Sigmoid colon (tissue), 7 donors: ENCODE data around the gene LRRC38. TPM values are rescaled to one million over a fixed set of nuclear protein-coding genes. Genes with fewer than 3 reads are reported as not detected.
"Not testable (repeated sequence)": the region's sequence is repeated elsewhere in the genome, so short reads cannot be mapped to it uniquely, and the experiment has no call there.

ENCODE experiments used
- DNase-seq: peaks from one replicate; pipeline ENCODE4 v3.0.0-alpha.2; 2019
- H3K27ac ChIP-seq, 4 donors: fragments of 200-600 bp; sonication (generic); one replicate each; pipeline ENCODE4 v1.5.1; 2016 to 2019; ENCODE audit warnings: mild to moderate bottlenecking in 1 of 4
- H3K27me3 ChIP-seq, 3 donors: fragments of 200-600 bp; sonication (generic); one replicate each; pipeline ENCODE4 v1.5.1; 2019; ENCODE audit warnings: mild to moderate bottlenecking in 1 of 3
- H3K36me3 ChIP-seq, 4 donors: fragments of 200-600 bp; sonication (generic); one replicate each; pipeline ENCODE4 v1.5.1; 2016 to 2019
- H3K4me1 ChIP-seq, 4 donors: fragments of 200-600 bp; sonication (generic); one replicate each; pipeline ENCODE4 v1.5.1; 2017 to 2019
- H3K4me3 ChIP-seq, 4 donors: fragments of 200-600 bp; sonication (generic); one replicate each; pipeline ENCODE4 v1.5.1; 2017 to 2019; ENCODE audit warnings: mild to moderate bottlenecking in 2 of 4, moderate library complexity in 1 of 4
- H3K9me3 ChIP-seq, 4 donors: fragments of 200-600 bp in 3 of 4; sonication (generic) in 3 of 4; one replicate each; pipeline versions ENCODE4 v1.5.1 to v1.6.1; 2013 to 2019
- CTCF ChIP-seq, 4 experiments: fragments of 450-650 bp in 3 of 4; fragments of 200-600 bp in 1 of 4; IDR thresholded peaks; one replicate each; pipeline ENCODE4 v1.5.1; 2016 to 2019; ENCODE audit warnings: antibody characterized with exemption in 4 of 4, mild to moderate bottlenecking in 3 of 4, moderate library complexity in 2 of 4
- EP300 ChIP-seq, 4 donors: sonication (generic); formaldehyde crosslinking; IDR thresholded peaks; one replicate each; pipeline ENCODE4 v1.6.1; 2017; ENCODE audit warnings: antibody characterized with exemption in 4 of 4
- POLR2A ChIP-seq, 2 donors: fragments of 450-650 bp; IDR thresholded peaks; one replicate each; pipeline ENCODE4 v1.6.1; 2016; ENCODE audit warnings: antibody characterized with exemption in 2 of 2, mild to moderate bottlenecking in 2 of 2, moderate library complexity in 2 of 2
- POLR2AphosphoS5 ChIP-seq, 4 donors: sonication (generic); formaldehyde crosslinking; IDR thresholded peaks; one replicate each; pipeline ENCODE4 v1.6.1; 2017; ENCODE audit warnings: antibody characterized with exemption in 4 of 4
- WGBS, 2 donors: extraction: QIAGEN DNeasy Blood & Tissue Kit; methylation state at CpG; one replicate each; pipeline ENCODE4 v1.1.7; 2013; 5-methylcytosine and 5-hydroxymethylcytosine counted together
- intact Hi-C: fragments of 100-400 bp; cut with DNase I; formaldehyde crosslinking; loops from one replicate; pipeline ENCODE4 v1.15.1; 2023
- polyA plus RNA-seq, 3 donors: library from polyadenylated mRNA; stranded (reverse); fragments of 200-250 nt; gene quantifications; one replicate each; pipeline ENCODE4 v1.2.3, GENCODE V29; 2013
- total RNA-seq, 4 donors: library from RNA; depleted of rRNA; stranded (reverse); fragments of >200 nt; gene quantifications; one replicate each; pipeline ENCODE4 v1.1.0, GENCODE V29; 2016
- donor health status: healthy with polysubstance abuse.
- donor health status: Bipolar disorder and iron deficiency.
- donor health status: healthy.

The LRRC38 gene
- total and polyA plus RNA-seq, 7 donors: not detected

GRCh38 chr1:13435458-13435857, 78.3 kb downstream of the LRRC38 start:
- no peaks in the 10 kb centered on the region for H3K4me1 ChIP-seq
- 20 to 58% methylated on average over 3 of the region's 3 CpGs for WGBS, 2 donors
- intact Hi-C loops: no loop called here

GRCh38 chr1:13433694-13434358, 80.0 kb downstream of the LRRC38 start:
- DNase-seq, H3K27me3 ChIP-seq, H3K36me3 ChIP-seq, H3K4me3 ChIP-seq, intact Hi-C loops, H3K9me3 ChIP-seq, H3K4me1 ChIP-seq, H3K27ac ChIP-seq: not testable (repeated sequence)
- WGBS, 2 donors: 93 to 95% methylated on average over 32 of the region's 32 CpGs

More at GRCh38 chr1:13435458-13435857, 78.3 kb downstream of the LRRC38 start:
- no peak overlapping the region for H3K27ac ChIP-seq
- H3K27me3 ChIP-seq: no peaks in the 10 kb centered on the region
- no peaks in the 10 kb centered on the region for H3K36me3 ChIP-seq
- no peaks in the 10 kb centered on the region for H3K9me3 ChIP-seq
- no peak for TF ChIP-seq EP300 (IDR thresholded peaks at IDR 0.05)
- no peak for TF ChIP-seq POLR2AphosphoS5 (IDR thresholded peaks at IDR 0.05)
- no peak for TF ChIP-seq CTCF (IDR thresholded peaks at IDR 0.05)
- TF ChIP-seq POLR2A (IDR thresholded peaks at IDR 0.05): no peak
- no peak overlapping the region for H3K4me3 ChIP-seq
- no peak for DNase-seq

GRCh38 chr1:13432251-13432650, 81.6 kb downstream of the LRRC38 start:
- 72 to 75% methylated on average over 3 of the region's 3 CpGs for WGBS, 2 donors
- H3K36me3 ChIP-seq: no peaks in the 10 kb centered on the region
- no peak overlapping the region for H3K27ac ChIP-seq
- no peaks in the 10 kb centered on the region for H3K9me3 ChIP-seq
- TF ChIP-seq POLR2A (IDR thresholded peaks at IDR 0.05) (no peak), POLR2AphosphoS5 (IDR thresholded peaks at IDR 0.05) (no peak), EP300 (IDR thresholded peaks at IDR 0.05) (no peak), CTCF (IDR thresholded peaks at IDR 0.05) (no peak)
- H3K27me3 ChIP-seq: peaks cover 0 to 3% (median 0%) of the 10 kb centered on the region in 3 donors
- no peaks in the 10 kb centered on the region for H3K4me1 ChIP-seq
- no peak for DNase-seq
- H3K4me3 ChIP-seq: no peak overlapping the region
- intact Hi-C loops: no loop called here

GRCh38 chr1:13430495-13430894, 83.3 kb downstream of the LRRC38 start:
- intact Hi-C loops: no loop called here
- Histone ChIP-seq H3K4me3 (no peak overlapping the region), H3K4me1 (no peaks in the 10 kb centered on the region), H3K9me3 (no peaks in the 10 kb centered on the region), H3K27ac (no peak overlapping the region), H3K36me3 (no peaks in the 10 kb centered on the region), H3K27me3 (peaks cover 0 to 3% (median 0%) of the 10 kb centered on the region in 3 donors)
- DNase-seq: no peak
- TF ChIP-seq POLR2AphosphoS5 (IDR thresholded peaks at IDR 0.05) (no peak), CTCF (IDR thresholded peaks at IDR 0.05) (no peak), EP300 (IDR thresholded peaks at IDR 0.05) (no peak), POLR2A (IDR thresholded peaks at IDR 0.05) (no peak)
- 92 to 94% methylated on average over 13 of the region's 13 CpGs for WGBS, 2 donors

Other genes with a start within 250 kb of the LRRC38 start
- gene PRAMEF8, start 228.9 kb downstream of the LRRC38 start, total RNA-seq: not detected
- not detected for gene PRAMEF8, start 228.9 kb downstream of the LRRC38 start, polyA plus RNA-seq
- not detected for gene PRAMEF33, start 210.5 kb downstream of the LRRC38 start, total RNA-seq
- gene PRAMEF33, start 210.5 kb downstream of the LRRC38 start, polyA plus RNA-seq: not detected
- not detected for gene PRAMEF15, start 198.4 kb downstream of the LRRC38 start, total RNA-seq
- not detected for gene PRAMEF15, start 198.4 kb downstream of the LRRC38 start, polyA plus RNA-seq
- gene PRAMEF14, start 166.9 kb downstream of the LRRC38 start, total RNA-seq: not detected
- gene PRAMEF14, start 166.9 kb downstream of the LRRC38 start, polyA plus RNA-seq: not detected
- not detected for gene PRAMEF19, start 142.1 kb downstream of the LRRC38 start, total RNA-seq
- not detected for gene PRAMEF19, start 142.1 kb downstream of the LRRC38 start, polyA plus RNA-seq
- gene PRAMEF17, start 124.4 kb downstream of the LRRC38 start, total RNA-seq: not detected
- gene PRAMEF17, start 124.4 kb downstream of the LRRC38 start, polyA plus RNA-seq: not detected
- gene PRAMEF20, start 103.6 kb downstream of the LRRC38 start, total RNA-seq: not detected
- not detected for gene PRAMEF20, start 103.6 kb downstream of the LRRC38 start, polyA plus RNA-seq
- 10 to 100 TPM in 3 of 4 donors, 1 to 10 TPM in 1; 5.6 to 14.7 (median 13.5) TPM for gene PDPN, start 69.8 kb upstream of the LRRC38 start, total RNA-seq
- gene PDPN, start 69.8 kb upstream of the LRRC38 start, polyA plus RNA-seq: 1 to 10 TPM; 2.1 to 9.9 (median 7.8) TPM
- gene PRDM2, start 186.2 kb upstream of the LRRC38 start, total RNA-seq: 10 to 100 TPM; 34.6 to 53.2 (median 37.3) TPM
- gene PRDM2, start 186.2 kb upstream of the LRRC38 start, polyA plus RNA-seq: 10 to 100 TPM in 1 of 3 donors, 1 to 10 TPM in 2; 6.7 to 20.1 (median 9.0) TPM